22Rv1 (cell line): ENCODE data around the gene TMEFF1.

ENCODE experiments used
- H3K27ac ChIP-seq: fragments of 450-650 bp; 2 replicates; pipeline ENCODE4 v1.5.1; 2017
- ZFX ChIP-seq: fragments of 450-650 bp; IDR thresholded peaks from 2 replicates; pipeline ENCODE4 v1.6.1; 2017; ENCODE audit warnings: antibody characterized with exemption, borderline replicate concordance
- TF ChIP-seq, protein P1 (sequence below): fragments of 450-650 bp; IDR thresholded peaks from 2 replicates; pipeline ENCODE4 v1.5.1; 2017; ENCODE audit warnings: mild to moderate bottlenecking

Gene TMEFF1

GRCh38 chr9:100583014-100583802 lies 110.3 kb downstream of the TMEFF1 start:
- no peak overlapping the region for H3K27ac ChIP-seq
- TF ChIP-seq, protein P1, sequence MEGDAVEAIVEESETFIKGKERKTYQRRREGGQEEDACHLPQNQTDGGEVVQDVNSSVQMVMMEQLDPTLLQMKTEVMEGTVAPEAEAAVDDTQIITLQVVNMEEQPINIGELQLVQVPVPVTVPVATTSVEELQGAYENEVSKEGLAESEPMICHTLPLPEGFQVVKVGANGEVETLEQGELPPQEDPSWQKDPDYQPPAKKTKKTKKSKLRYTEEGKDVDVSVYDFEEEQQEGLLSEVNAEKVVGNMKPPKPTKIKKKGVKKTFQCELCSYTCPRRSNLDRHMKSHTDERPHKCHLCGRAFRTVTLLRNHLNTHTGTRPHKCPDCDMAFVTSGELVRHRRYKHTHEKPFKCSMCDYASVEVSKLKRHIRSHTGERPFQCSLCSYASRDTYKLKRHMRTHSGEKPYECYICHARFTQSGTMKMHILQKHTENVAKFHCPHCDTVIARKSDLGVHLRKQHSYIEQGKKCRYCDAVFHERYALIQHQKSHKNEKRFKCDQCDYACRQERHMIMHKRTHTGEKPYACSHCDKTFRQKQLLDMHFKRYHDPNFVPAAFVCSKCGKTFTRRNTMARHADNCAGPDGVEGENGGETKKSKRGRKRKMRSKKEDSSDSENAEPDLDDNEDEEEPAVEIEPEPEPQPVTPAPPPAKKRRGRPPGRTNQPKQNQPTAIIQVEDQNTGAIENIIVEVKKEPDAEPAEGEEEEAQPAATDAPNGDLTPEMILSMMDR: no peak
- TF ChIP-seq ZFX: no peak

DNA sequence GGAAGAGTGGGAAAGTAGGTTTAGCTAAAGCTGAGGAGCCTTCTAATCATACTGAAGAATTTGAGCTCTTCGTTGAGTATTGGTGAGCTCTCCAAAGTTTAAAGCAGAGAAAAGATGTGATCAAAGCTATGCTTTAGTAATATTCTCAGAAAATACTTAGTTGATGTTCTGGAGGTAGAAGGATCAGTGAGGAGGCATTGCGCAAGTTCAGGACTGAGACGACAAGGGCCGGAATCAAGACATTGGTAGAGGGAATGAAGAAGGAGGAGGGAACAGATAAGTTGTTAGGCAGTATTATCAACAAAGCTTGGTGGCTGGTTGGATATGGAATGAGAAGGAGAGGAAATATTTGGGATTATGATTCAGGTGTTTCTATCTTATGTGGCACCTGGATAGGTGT lies 112.0 kb downstream of the TMEFF1 start:
- no peak overlapping the region for H3K27ac ChIP-seq
- TF ChIP-seq, protein P1: no peak
- TF ChIP-seq ZFX: no peak

DNA sequence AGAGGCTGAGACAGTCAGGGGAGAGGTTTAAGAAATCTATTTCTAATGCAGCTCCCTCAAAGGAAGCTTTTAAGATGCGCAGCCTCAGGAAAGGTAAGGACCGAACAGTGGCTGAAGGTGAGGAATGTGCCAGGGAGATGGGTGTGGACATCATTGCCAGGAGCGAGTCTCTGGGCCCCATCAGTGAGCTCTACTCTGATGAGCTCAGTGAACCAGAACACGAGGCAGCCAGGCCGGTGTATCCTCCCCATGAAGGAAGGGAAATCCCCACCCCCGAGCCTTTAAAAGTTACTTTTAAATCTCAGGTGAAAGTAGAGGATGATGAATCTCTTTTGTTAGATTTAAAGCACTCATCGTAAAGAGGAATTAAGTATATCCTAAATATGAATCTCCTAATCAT lies 113.1 kb downstream of the TMEFF1 start:
- H3K27ac ChIP-seq: no peak overlapping the region

GRCh38 chr9:100587375-100587774 lies 114.4 kb downstream of the TMEFF1 start:
- H3K27ac ChIP-seq: no peak overlapping the region
- TF ChIP-seq, protein P1: no peak
- TF ChIP-seq ZFX: no peak

More for the DNA sequence above, 113.1 kb downstream of the TMEFF1 start:
- TF ChIP-seq ZFX: no peak
- TF ChIP-seq, protein P1: no peak

GRCh38 chr9:100589582-100589981 lies 116.6 kb downstream of the TMEFF1 start:
- TF ChIP-seq, protein P1: no peak
- H3K27ac ChIP-seq: no peak overlapping the region

- TF ChIP-seq ZFX: no peak
- TF ChIP-seq, protein P1: no peak
- no peak overlapping the region for H3K27ac ChIP-seq
These were observed 117.5 kb downstream of the TMEFF1 start for GRCh38 chr9:100590481-100590880.

GRCh38 chr9:100591139-100591538 lies 118.2 kb downstream of the TMEFF1 start:
- TF ChIP-seq ZFX: no peak
- TF ChIP-seq, protein P1: no peak

More at GRCh38 chr9:100591139-100591538, 118.2 kb downstream of the TMEFF1 start:
- H3K27ac ChIP-seq: no peak overlapping the region
